Measurements from ENCODE around the gene LAMTOR5.

GRCh38 chr1:110430366-110430765 lies 22.9 kb upstream of the LAMTOR5 start:
- TF ChIP-seq ZBTB7A (CRISPR knock-in tag; IDR thresholded peaks at IDR 0.05) = no peak
- TF ChIP-seq ZHX1 (CRISPR knock-in tag; IDR thresholded peaks at IDR 0.05; ENCODE audit: low read depth) = no peak
- TF ChIP-seq ZNF142 (CRISPR knock-in tag; IDR thresholded peaks at IDR 0.05) = no peak
- TF ChIP-seq CTCF (CRISPR knock-in tag; IDR thresholded peaks at IDR 0.05) = no peak
- no peak for TF ChIP-seq SMC3 (IDR thresholded peaks at IDR 0.05; ENCODE audit: low read length)
- no peak for TF ChIP-seq ZNF274 (CRISPR knock-in tag; IDR thresholded peaks at IDR 0.05)

All from HepG2 (cell line).